Activated CD8-positive, alpha-beta memory T cell treated with anti-CD3 and anti-CD28 coated beads, Interleukin-2, amount 50 U/mL, for 1 hour (primary cell): ENCODE measurements around the gene BRD8.
"Not testable (repeated sequence)": the region's sequence is repeated elsewhere in the genome, so short reads cannot be mapped to it uniquely, and the experiment has no call there.

Experiments used
- DNase-seq: peaks from one replicate; pipeline ENCODE4 v3.0.0-alpha.2; 2020; ENCODE audit errors: extremely low read depth

The BRD8 gene

GRCh38 chr5:138163721-138164120 is 14.7 kb downstream of the BRD8 start:
- DNase-seq, result no peak

GRCh38 chr5:138160706-138161105 is 17.7 kb downstream of the BRD8 start:
- no peak for DNase-seq

- DNase-seq, result no peak
Measured at GRCh38 chr5:138159666-138160065, 18.8 kb downstream of the BRD8 start.

- no peak for DNase-seq
Measured at GRCh38 chr5:138157626-138158025, 20.8 kb downstream of the BRD8 start.

GRCh38 chr5:138155977-138156376 is 22.5 kb downstream of the BRD8 start:
- DNase-seq, result not testable (repeated sequence)

GRCh38 chr5:138149530-138149929 is 28.9 kb downstream of the BRD8 start:
- no peak for DNase-seq

GRCh38 chr5:138148811-138149210 is 29.6 kb downstream of the BRD8 start:
- no peak for DNase-seq

GRCh38 chr5:138143578-138143977 is 34.9 kb downstream of the BRD8 start:
- DNase-seq, result not testable (repeated sequence)

- DNase-seq, result no peak
Measured at GRCh38 chr5:138141734-138142133, 36.7 kb downstream of the BRD8 start.

- no peak for DNase-seq
Measured at GRCh38 chr5:138140268-138140667, 38.2 kb downstream of the BRD8 start.

- DNase-seq, result no peak
Measured at GRCh38 chr5:138139781-138140090, 38.7 kb downstream of the BRD8 start.

- DNase-seq, result no peak
Measured at GRCh38 chr5:138138949-138139780, 39.3 kb downstream of the BRD8 start, which contains the start of gene NME5. Gene NME5 (minus strand): TSS chr5:138139428. CDS start chr5:138138780, 648 bp downstream.

GRCh38 chr5:138132543-138132942 is 45.9 kb downstream of the BRD8 start:
- no peak for DNase-seq

GRCh38 chr5:138129347-138129746 is 49.1 kb downstream of the BRD8 start:
- no peak for DNase-seq

- no peak for DNase-seq
Measured at GRCh38 chr5:138128334-138128733, 50.1 kb downstream of the BRD8 start.

- DNase-seq, result no peak
Measured at GRCh38 chr5:138115254-138115653, 63.2 kb downstream of the BRD8 start.

GRCh38 chr5:138111937-138112336 is 66.5 kb downstream of the BRD8 start:
- DNase-seq, result no peak

GRCh38 chr5:138111181-138111580 is 67.2 kb downstream of the BRD8 start:
- DNase-seq, result no peak

- no peak for DNase-seq
Measured at GRCh38 chr5:138110266-138110963, 68.0 kb downstream of the BRD8 start.

GRCh38 chr5:138109463-138110265 is 68.8 kb downstream of the BRD8 start:
- no peak for DNase-seq

GRCh38 chr5:138107213-138107612 is 71.2 kb downstream of the BRD8 start:
- no peak for DNase-seq

GRCh38 chr5:138105709-138106108 is 72.7 kb downstream of the BRD8 start:
- DNase-seq, result no peak

- no peak for DNase-seq
Measured at GRCh38 chr5:138103319-138103637, 75.2 kb downstream of the BRD8 start.
